Immature natural killer cell (primary cell): ENCODE measurements around the gene AP1AR. TPM values are rescaled to one million over a fixed set of nuclear protein-coding genes. Genes with fewer than 3 reads are reported as not detected.
A peak's percentile ranks its signal among the peaks of the same experiment; 100 is the strongest.
"Not testable (repeated sequence)": the region's sequence is repeated elsewhere in the genome, so short reads cannot be mapped to it uniquely, and the experiment has no call there.

Experiments
- DNase-seq, 3 donors: peaks; one replicate each; pipeline ENCODE4 v3.0.0; 2022; ENCODE audit warnings: mixed read lengths in 1 of 3
- H3K27ac Mint-ChIP-seq, 6 donors: one replicate each; pipeline ENCODE4 v1.8.0; 2020; ENCODE audit warnings: mixed read lengths in 6 of 6, mild to moderate bottlenecking in 5 of 6, inconsistent platforms in 4 of 6, moderate library complexity in 3 of 6
- H3K27me3 Mint-ChIP-seq, 3 donors: one replicate each; pipeline ENCODE4 v1.8.0; 2020 to 2021; ENCODE audit warnings: low read depth in 3 of 3, mild to moderate bottlenecking in 3 of 3, mixed read lengths in 3 of 3, moderate library complexity in 3 of 3, inconsistent platforms in 1 of 3
- H3K36me3 Mint-ChIP-seq, 3 donors: one replicate each; pipeline ENCODE4 v1.8.0; 2020; ENCODE audit warnings: mixed read lengths in 3 of 3, inconsistent platforms in 2 of 3, mild to moderate bottlenecking in 2 of 3
- H3K4me1 Mint-ChIP-seq, 2 donors: one replicate each; pipeline ENCODE4 v1.8.0; 2020; ENCODE audit warnings: inconsistent platforms in 2 of 2, mild to moderate bottlenecking in 2 of 2, mixed read lengths in 2 of 2, moderate library complexity in 1 of 2
- H3K4me3 Mint-ChIP-seq, 5 donors: one replicate each; pipeline ENCODE4 v1.8.0; 2020; ENCODE audit warnings: mild to moderate bottlenecking in 5 of 5, mixed read lengths in 5 of 5, inconsistent platforms in 3 of 5, moderate library complexity in 3 of 5
- H3K9me3 Mint-ChIP-seq, 6 donors: one replicate each; pipeline ENCODE4 v1.8.0; 2020; ENCODE audit warnings: mild to moderate bottlenecking in 6 of 6, mixed read lengths in 6 of 6, inconsistent platforms in 4 of 6, moderate library complexity in 3 of 6
- polyA plus RNA-seq, 3 donors: library from polyadenylated mRNA; unstranded; fragments of 300-500 nt; fragmentation: Illumina TruSeq; gene quantifications; one replicate each; pipeline ENCODE4 v1.2.3, GENCODE V29; 2021

The AP1AR gene
- polyA plus RNA-seq, 3 donors from 2014 or later = 13.8 to 16.1 (median 14.0) TPM

DNA sequence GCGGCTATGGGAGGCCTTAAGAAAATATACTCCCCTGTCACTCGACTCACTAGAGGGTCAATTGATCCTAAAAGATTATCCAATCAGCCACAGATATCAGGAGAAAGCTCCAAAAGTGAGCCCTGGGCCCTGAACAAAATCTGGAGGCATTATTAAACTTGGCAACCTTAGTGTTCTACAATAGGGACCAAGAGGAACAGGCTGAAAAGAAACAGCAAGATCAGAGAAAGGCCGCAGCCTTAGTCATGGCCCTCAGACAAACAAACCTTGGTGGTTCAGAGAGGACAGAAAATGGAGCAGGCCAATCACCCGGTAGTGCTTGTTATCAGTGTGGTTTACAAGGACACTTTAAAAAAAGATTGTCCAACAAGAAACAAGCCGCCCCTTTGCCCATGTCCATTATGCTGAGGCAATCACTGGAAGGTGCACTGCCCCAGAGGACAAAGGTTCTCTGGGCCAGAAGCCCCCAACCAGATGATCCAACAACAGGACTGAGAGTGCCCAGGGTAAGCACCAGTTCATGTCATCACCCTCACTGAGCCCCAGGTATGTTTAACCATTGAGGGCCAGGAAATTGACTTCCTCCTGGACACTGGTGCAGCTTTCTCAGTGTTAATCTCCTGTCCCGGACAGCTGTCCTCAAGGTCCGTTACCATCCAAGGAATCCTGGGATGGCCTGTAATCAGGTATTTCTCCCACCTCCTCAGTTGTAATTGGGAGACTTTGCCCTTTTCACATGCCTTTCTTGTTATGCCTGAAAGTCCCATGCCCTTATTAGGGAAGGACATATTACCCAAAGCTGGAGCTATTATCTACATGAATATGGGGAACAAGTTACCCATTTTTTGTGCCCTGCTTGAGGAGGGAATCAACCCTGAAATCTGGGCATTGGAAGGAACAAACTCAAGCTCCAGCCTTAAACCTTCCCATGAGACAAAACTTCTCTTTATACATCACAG is 23.2 kb upstream of the AP1AR start:
- not testable (repeated sequence) for H3K9me3 Mint-ChIP-seq, H3K36me3 Mint-ChIP-seq, H3K27ac Mint-ChIP-seq, H3K4me3 Mint-ChIP-seq, DNase-seq, H3K27me3 Mint-ChIP-seq, H3K4me1 Mint-ChIP-seq

- Mint-ChIP-seq H3K27ac (no peak overlapping the region), H3K9me3 (no peaks in the 10 kb centered on the region), H3K27me3 (peaks cover 0 to 3% (median 2%) of the 10 kb centered on the region in 3 donors), H3K4me1 (no peaks in the 10 kb centered on the region), H3K36me3 (no peaks in the 10 kb centered on the region), H3K4me3 (no peak overlapping the region)
- no peak for DNase-seq
Observed at GRCh38 chr4:112210777-112211176, 20.8 kb upstream of the AP1AR start.

DNA sequence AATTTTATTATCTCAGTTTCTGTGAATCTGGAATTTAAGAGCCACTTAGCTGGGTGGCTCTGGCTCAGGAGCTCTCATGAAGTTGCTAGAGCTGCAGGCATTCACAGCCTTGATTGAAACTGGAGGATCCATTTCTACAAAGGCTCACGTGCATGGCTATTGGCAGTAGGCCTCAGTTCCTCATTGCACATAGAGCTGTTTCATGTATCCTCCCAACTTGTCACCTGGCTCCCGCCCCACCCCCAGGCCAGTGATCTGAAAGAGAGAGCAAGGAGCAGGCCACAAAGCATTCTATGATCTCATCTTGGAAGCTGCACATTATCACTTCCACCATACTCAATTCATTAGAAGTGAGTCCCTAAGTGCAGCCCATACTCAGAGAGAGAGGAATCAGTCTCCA is 18.5 kb upstream of the AP1AR start:
- no peaks in the 10 kb centered on the region for H3K9me3 Mint-ChIP-seq
- no peak for DNase-seq
- no peaks in the 10 kb centered on the region for H3K4me1 Mint-ChIP-seq
- H3K4me3 Mint-ChIP-seq = no peak overlapping the region
- peaks cover 0 to 4% (median 3%) of the 10 kb centered on the region in 3 donors for H3K27me3 Mint-ChIP-seq
- H3K36me3 Mint-ChIP-seq = no peaks in the 10 kb centered on the region
- no peak overlapping the region for H3K27ac Mint-ChIP-seq

GRCh38 chr4:112213856-112214255 is 17.7 kb upstream of the AP1AR start:
- no peaks in the 10 kb centered on the region for H3K4me1 Mint-ChIP-seq
- H3K9me3 Mint-ChIP-seq = no peaks in the 10 kb centered on the region
- H3K27me3 Mint-ChIP-seq = peaks cover 0 to 4% (median 3%) of the 10 kb centered on the region in 3 donors
- H3K4me3 Mint-ChIP-seq = no peak overlapping the region
- DNase-seq = no peak
- no peaks in the 10 kb centered on the region for H3K36me3 Mint-ChIP-seq
- H3K27ac Mint-ChIP-seq = no peak overlapping the region

GRCh38 chr4:112214390-112215264 is 17.0 kb upstream of the AP1AR start:
- H3K36me3 Mint-ChIP-seq = no peaks in the 10 kb centered on the region
- H3K9me3 Mint-ChIP-seq = no peaks in the 10 kb centered on the region
- H3K4me3 Mint-ChIP-seq = no peak overlapping the region
- no peaks in the 10 kb centered on the region for H3K4me1 Mint-ChIP-seq
- no peak overlapping the region for H3K27ac Mint-ChIP-seq
- DNase-seq = peak in 2 of 3 donors; percentile 6 to 13
- H3K27me3 Mint-ChIP-seq = peaks cover 0 to 5% (median 4%) of the 10 kb centered on the region in 3 donors

DNA sequence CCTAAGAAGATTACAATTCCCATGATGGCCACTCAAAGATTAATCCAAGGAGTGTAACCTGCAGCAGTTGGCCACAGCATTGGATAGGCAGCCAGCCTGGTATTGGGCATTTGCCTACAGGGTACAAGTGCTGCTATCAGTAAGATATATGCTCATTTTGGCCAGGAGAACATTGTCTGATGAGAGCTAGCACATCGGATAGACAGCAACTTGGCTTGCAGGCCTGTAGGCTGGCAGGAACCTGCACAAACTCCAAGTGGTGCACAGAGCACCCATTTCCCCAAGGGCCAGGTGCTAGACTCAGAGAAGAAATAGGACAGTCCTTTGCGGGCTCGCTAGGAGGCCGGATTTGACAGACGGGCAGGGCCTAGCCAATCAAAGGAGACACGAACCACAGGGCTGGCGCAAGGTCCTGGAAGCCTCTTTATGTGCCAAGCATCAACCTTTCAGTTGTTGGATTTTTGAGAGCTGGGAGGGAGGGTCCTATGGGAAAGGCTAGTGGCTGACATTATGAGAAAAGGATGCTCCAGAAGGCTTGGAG is 11.7 kb upstream of the AP1AR start:
- Mint-ChIP-seq H3K4me3 (no peak overlapping the region), H3K27me3 (peaks cover 0 to 7% (median 6%) of the 10 kb centered on the region in 3 donors), H3K9me3 (no peaks in the 10 kb centered on the region), H3K4me1 (peaks cover 2 to 5% of the 10 kb centered on the region in 2 donors), H3K36me3 (no peaks in the 10 kb centered on the region), H3K27ac (no peak overlapping the region)
- DNase-seq = no peak

DNA sequence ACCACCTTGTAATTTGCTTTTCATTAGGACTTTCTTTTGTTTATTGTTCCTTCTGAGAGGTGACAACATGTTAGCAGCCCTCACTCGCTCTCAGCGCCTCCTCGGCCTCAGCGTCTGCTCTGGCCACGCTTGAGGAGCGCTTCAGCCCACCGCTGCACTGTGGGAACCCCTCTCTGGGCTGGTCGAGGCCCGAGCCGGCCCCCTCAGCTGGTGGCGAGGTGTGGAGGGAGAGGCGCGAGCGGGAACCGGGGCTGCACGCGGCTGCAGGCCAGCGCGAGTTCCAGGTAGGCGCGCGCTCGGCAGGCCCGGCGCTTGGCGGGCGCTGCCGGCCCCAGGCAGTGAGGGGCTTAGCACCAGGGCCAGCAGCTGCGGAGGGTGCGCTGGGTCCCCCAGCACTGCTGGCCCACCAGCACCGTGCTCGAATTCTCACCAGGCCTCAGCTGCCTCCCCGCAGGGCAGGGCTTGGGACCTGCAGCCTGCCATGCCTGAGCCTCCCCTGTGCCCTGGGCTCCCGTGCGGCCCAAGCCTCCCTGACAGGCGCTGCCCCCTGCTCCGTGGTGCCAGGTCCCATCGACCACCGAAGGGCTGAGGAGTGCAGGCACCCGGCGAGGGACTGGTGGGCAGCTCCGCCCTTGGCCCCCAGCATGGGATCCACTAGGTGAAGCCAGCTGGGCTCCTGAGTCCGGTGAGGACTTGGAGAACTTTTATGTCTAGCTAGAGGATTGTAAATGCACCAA is 9.2 kb upstream of the AP1AR start:
- no peaks in the 10 kb centered on the region for H3K9me3 Mint-ChIP-seq

DNA sequence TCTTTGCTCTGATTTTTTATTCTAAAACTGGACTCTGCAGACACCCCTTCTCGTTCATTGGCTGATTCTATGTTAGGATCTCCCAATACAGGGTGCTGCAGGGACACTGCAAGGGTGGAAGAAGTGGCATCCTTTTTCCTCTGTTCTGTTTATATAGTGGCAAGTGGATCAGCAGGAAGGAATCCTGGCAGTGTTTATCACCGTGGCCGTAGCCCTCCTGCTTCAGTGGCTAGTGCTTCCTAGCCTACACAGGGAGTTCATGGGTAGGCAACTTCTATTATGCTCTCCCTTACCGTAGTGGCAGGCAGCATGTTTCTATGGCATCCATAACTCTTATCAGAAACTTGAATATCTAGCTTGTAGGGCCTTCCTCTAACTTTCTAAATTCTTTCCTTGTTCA is 6.4 kb upstream of the AP1AR start:
- Mint-ChIP-seq H3K9me3 (no peaks in the 10 kb centered on the region), H3K27me3 (peaks cover 0 to 5% (median 4%) of the 10 kb centered on the region in 3 donors), H3K4me1 (peaks cover 2 to 5% of the 10 kb centered on the region in 2 donors), H3K36me3 (no peaks in the 10 kb centered on the region), H3K4me3 (no peak overlapping the region), H3K27ac (no peak overlapping the region)
- no peak for DNase-seq

More for the DNA sequence above, 9.2 kb upstream of the AP1AR start:
- Mint-ChIP-seq H3K4me3 (no peak overlapping the region), H3K36me3 (no peaks in the 10 kb centered on the region), H3K27me3 (peaks cover 0 to 9% (median 6%) of the 10 kb centered on the region in 3 donors), H3K27ac (no peak overlapping the region), H3K4me1 (peaks cover 2 to 5% of the 10 kb centered on the region in 2 donors)
- DNase-seq = no peak

DNA sequence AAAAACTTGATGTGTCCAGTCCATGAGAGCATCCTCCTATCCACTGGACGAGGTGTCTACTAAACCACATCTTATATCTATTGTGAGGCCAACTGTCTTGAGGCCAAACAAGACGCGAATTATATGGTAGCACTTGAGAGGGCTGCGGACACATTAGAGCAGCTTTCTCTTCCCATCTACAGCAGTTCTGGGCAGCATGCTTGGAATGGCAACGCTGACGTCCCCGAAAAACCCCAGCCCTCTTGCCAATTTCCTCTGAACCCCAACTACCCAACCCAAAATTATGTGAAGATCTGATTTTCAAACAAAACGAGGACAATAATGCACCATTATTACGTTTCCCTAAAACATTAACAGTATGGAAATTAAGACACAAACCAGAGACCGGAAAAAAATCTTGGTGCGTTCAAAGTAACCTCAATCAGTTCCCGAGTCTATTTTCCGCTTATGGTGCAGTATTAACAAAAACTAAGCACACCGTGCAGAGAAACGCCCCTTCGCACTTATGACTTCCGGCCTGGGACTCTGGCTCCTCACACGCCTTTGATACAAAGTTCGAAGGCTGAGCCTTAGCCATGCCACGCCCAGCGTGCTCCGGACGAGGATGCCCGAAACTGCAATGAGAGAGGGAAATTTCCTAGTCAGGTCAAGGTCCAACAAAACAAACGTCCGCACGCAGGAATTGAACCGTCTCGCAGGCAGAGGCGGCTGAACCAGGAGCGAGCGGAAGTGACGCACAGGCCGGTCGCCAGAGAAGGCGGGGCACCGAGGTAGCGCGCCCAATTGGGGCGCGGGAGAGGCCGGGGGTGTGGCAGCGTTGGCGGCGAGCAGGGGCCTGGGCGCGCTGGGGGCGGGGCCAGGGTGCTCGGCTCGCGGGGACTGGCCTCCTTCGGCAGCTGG is 458 bp upstream of the AP1AR start:
- Mint-ChIP-seq H3K4me1 (peaks cover 19 to 28% of the 10 kb centered on the region in 2 donors), H3K36me3 (no peaks in the 10 kb centered on the region), H3K9me3 (no peaks in the 10 kb centered on the region), H3K27me3 (peaks cover 2 to 10% (median 9%) of the 10 kb centered on the region in 3 donors), H3K4me3 (peak overlapping the region; percentile 96 to 99 (median 98)), H3K27ac (peak overlapping the region; percentile 96 to 100 (median 99))
- DNase-seq = peak; percentile 97 to 98 (median 97)

- H3K9me3 Mint-ChIP-seq = no peaks in the 10 kb centered on the region
- H3K36me3 Mint-ChIP-seq = no peaks in the 10 kb centered on the region
- peak; percentile 35 to 54 (median 52) for DNase-seq
- H3K4me3 Mint-ChIP-seq = no peak overlapping the region
- H3K4me1 Mint-ChIP-seq = peaks cover 21 to 28% of the 10 kb centered on the region in 2 donors
- H3K27me3 Mint-ChIP-seq = peaks cover 2 to 10% (median 7%) of the 10 kb centered on the region in 3 donors
- H3K27ac Mint-ChIP-seq = no peak overlapping the region
Observed at GRCh38 chr4:112234952-112235609, 3.5 kb downstream of the AP1AR start.

- H3K36me3 Mint-ChIP-seq = no peaks in the 10 kb centered on the region
- peaks cover 2 to 10% (median 4%) of the 10 kb centered on the region in 3 donors for H3K27me3 Mint-ChIP-seq
- no peak overlapping the region for H3K4me3 Mint-ChIP-seq
- H3K27ac Mint-ChIP-seq = no peak overlapping the region
- peaks cover 12 to 20% of the 10 kb centered on the region in 2 donors for H3K4me1 Mint-ChIP-seq
- no peak for DNase-seq
- no peaks in the 10 kb centered on the region for H3K9me3 Mint-ChIP-seq
Observed at GRCh38 chr4:112236040-112236439, 4.5 kb downstream of the AP1AR start.

DNA sequence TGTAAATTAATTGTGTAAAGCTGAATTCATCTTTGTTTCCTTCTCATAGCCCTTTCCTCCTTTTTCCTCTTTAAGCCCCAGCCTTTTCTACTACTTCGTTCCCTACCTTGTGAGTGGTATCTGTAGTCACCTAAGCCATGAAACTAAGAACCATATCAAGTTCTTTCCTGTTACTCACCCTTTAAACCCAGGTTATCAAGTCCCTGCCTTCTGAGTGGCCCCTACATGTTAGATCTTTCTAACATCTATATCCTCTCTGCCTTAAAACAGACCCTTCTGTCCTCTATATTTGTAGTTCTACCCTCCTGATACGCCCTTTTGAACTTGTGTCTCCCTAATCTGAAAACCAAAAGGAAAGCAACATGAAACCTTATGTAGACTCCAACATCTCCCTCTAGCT is 7.2 kb downstream of the AP1AR start:
- Mint-ChIP-seq H3K27ac (peak overlapping the region in 1 of 6 donors; percentile 3), H3K4me3 (no peak overlapping the region), H3K27me3 (no peaks in the 10 kb centered on the region), H3K9me3 (no peaks in the 10 kb centered on the region), H3K4me1 (peaks cover 0 to 2% of the 10 kb centered on the region in 2 donors), H3K36me3 (no peaks in the 10 kb centered on the region)
- DNase-seq = no peak
